ENCODE measurements around the gene LENEP.

The LENEP gene

GRCh38 chr1:155000726-155001424 lies 7.5 kb downstream of the LENEP start:
- FAIRE-seq: no peak

- no peak for FAIRE-seq
Measured at GRCh38 chr1:155001425-155001674, 8.0 kb downstream of the LENEP start.

DNA sequence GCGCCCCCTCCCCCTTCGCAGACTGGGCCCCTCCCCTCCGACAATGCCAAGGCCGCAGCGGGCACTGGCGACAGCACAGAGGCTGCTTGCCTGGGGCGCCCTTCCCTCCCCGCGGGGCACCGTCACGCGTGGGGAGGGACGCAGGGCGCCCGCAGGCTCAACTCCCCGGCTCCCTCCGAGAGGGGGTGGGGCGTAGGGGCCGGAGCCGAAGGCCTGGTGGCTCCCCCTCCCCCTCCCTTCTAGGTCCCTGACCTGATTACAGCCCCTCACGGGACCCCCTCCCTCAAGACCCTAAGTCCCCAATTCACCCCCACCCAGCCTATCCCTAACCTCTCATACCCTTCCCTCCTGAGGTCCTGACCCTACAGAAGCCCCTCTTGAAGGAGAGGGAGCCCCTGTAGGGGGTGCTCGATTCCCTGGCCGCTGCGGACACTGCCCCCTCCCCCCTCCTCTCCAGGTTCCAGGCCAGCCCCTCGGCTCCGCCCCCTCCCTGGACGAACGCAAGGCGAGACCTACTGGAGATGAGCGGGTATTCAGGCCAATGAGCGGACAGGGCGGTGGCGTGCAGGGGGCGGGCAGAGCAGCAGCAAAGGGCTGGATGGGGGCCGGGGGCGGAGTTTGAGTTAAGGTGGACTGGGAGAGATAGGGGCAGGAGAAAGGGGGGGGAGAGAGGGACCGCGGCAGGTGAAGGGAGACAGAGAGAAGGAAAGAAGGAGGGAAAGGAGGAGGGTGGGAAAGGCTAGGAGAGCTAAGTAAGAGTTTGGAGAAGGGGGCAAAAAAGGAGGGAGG lies 8.5 kb downstream of the LENEP start:
- peak; percentile 90 for FAIRE-seq

DNA sequence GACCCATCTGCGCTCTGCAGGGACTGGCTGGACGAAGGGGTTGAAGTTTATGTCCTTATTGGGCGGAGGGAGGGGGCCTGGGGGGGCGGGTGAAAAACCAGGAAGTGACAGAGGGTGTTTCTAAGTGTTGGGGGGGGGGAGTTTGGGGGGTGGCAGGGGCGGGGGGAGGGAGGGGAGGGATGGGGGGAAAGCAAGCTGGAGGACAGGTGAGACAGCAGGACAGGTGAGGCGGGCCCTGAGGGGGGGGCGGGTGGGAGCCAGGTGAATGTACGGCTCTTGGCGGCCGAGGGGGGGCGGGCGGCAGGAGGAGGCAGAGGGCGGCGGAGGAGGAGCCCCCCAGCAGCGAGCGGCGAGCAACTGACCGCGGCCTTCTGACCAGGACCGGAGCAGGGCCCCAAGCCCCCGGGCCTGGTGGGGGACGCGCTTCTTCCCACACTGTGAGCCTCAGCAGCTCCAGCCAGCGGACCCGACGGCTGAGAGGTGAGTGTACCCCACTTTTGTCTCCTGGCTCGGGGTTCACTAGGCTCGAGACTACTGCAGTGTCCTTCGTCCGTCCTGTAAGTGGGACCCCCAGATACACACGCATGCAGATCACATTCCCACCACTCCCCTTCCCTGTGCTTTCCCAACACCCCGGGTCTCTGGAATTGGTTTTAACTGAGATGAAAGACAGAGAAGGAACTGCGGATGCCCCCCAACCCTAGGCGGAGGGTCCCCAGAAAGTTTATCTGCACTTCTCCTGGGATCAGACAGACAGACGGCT lies 9.3 kb downstream of the LENEP start, which contains the start of gene ZBTB7B:
TSS of gene ZBTB7B (plus strand) at position 339 of the 763 bp plus-strand sequence. CDS start 11,859 bp downstream, outside the sequence.
- no peak for FAIRE-seq

DNA sequence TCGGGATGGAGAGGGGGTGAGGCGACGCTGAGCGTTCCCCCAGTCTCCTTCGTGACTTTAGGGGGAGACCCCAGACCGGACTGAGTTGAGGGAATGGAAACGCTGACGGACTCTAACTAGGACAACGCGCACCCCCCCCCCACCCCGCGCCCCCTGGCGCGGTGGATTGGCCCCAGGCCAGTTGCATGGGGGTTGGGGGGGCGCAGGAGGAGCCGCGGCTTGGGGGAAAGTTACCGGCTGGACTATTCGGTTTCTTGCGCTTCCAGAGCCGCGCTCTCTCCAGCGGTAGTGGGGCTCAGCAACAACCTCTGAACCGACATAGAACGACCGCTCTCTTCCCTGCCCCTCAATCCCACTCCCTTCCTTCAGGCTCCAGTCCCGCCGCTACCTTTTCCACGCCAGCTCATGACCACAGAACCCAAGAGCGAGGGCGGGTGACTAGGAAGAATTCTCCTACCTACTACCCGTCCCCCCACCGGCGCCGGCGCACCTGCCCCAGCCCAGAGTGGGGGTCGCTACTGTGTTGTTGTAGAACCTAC lies 9.9 kb downstream of the LENEP start:
- no peak for FAIRE-seq

DNA sequence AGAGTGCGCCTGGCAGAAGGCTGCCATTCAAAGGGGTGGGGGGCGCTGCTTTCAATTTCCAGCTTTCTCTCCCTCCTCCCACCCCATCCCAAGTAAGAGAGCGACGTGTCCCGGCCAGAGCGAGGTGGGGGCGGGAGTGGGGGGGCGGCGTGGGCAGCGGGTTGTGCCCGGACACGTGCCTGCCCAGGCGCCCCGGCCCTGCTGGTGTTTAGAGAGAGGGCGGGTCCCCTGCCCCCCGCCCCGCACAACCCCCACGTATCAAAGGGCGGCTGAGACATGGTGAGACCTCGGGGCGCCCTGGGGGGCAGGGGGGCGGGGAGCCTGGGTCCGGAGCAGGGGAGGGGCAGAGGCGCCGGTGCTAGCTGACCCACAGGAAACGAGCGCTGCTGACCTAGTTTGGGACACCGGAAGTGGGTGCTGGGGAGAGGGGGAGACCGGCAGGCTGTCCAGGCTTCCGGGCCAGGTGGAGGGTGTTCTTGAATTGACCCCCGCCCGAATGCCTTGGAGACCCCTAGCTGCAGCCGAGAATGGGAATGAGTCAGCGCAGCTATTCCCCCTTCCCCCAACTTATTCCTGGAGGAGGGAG lies 10.5 kb downstream of the LENEP start:
- no peak for FAIRE-seq

DNA sequence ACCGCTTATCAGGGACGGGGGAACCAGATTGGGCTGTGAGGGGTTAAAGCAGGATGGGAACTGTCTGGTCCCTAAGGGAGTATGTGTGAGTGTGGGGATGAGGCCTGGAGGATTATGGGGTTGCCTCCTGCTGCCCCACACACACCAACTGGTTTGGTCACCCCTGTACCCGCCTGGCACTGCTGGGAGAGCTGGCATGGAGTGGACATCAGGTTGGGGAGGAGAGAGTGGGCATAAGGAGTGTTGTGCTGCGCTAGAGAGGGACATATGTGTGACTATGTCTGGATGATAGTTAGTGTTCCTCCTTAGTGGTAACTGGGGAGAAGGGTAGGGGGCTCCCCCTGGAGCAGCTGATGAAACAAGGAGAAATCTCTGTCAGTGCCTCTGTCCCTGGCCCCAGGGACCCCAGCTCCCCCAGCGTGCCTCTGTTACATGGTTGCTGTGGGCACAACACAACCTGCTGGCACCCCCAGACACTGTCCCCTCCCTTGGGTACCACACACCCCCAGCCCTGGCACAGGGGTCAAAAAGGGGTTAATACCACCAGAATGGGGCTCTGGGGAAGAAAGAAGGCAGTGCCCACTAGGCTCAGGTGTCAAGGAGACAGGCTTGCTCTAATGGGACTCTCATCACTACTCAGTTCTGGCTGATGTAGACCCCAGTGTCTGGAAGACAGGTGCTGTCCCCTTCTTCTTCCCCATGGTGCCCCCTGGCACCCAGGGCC lies 11.1 kb downstream of the LENEP start:
- no peak for FAIRE-seq

DNA sequence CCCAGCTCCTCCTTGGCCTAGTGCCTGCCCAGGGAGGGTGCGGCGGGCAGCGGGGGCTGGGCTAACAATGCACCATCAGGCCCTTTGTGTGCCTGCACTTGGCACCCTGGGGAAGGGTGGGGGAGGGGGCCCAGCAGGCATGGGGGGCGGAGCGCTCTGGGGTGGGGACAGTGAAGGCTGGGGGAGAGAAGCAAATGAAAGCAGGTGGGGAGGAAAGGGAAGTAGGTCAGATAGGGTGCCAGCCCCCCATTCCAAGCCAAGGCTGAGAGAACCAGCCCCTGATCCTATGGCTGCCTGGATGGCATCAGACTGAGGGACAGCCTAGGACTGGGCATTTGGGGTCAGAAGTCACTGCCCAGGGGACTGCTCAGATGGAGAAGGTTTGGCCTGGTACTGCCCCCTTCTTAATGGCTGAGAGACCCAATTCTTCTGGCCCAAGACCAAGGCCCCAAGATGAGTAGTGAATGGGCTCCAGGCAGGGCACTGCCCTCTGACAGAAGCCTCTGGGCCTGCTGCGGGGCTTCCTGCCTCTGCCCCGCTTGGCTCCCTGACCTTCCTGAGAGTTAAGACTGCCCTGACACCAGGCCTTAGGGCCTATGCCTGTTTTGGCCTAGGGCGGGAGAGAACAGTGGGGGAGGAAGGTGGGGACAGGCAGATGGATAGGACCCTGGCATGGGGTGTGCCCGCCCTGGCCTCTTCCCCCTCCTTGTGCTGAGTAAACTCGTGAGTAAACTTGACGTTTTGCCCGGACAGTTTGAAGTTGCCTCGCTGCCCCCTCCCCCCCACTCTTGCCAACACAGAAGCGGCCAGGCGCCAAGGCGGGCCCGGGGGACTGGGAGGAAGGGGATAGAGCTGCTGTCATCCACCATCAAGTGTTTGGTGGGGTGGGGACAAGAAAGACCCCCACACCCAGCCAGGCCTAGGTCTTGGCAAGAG lies 12.0 kb downstream of the LENEP start:
- no peak for FAIRE-seq

DNA sequence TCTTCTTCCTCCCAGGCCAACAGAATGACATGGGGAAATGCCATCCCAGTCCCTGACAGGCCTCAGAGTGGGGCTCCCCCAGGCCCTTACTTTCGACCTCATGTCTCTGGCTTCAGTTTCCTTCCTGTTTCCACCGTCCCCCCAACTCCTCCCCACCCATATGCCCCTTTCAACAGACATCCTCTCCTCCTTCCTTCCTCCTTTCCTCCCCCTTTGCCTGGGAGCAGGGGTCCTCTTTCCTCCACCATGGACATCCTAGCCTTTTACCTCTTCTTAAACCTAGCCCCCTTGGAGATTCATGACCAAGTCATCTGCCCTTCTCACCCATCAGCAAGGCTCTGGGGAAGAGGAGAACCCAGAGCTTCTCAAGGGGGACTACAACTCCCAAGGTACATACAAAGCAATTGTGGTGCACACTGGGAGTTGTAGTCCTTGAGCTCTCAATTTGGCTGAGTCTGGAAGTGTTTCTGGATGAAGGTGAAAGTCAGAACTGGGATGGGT lies 13.3 kb downstream of the LENEP start:
- FAIRE-seq: no peak

DNA sequence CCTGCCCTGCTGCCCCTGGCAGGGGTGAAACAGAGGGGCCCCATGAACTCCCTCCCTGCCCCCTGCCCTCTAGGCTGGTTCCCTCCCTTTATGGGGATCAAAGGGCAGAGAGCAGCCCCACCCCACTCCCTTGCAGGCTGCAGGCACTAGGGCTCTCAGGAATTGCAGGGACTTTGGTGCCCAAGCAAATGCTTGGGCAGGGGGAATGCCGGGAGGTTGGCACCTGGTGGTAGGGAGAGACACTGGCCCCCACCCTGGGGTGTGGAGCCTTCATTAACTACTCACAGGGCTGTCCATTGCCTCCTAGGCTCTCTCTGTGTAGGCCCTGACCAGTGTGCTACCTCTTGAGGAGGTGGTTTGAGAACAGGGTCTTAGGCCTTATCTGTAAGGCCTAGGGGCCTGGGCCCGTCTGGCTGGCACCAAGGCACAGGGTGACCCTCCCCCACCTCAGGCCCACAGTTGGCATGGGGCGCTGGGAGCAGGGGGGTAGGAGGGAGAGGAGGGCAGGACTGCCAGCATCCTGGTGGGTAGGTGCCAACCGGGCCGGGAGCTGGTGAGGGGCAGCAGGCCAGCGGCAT lies 14.0 kb downstream of the LENEP start:
- no peak for FAIRE-seq

DNA sequence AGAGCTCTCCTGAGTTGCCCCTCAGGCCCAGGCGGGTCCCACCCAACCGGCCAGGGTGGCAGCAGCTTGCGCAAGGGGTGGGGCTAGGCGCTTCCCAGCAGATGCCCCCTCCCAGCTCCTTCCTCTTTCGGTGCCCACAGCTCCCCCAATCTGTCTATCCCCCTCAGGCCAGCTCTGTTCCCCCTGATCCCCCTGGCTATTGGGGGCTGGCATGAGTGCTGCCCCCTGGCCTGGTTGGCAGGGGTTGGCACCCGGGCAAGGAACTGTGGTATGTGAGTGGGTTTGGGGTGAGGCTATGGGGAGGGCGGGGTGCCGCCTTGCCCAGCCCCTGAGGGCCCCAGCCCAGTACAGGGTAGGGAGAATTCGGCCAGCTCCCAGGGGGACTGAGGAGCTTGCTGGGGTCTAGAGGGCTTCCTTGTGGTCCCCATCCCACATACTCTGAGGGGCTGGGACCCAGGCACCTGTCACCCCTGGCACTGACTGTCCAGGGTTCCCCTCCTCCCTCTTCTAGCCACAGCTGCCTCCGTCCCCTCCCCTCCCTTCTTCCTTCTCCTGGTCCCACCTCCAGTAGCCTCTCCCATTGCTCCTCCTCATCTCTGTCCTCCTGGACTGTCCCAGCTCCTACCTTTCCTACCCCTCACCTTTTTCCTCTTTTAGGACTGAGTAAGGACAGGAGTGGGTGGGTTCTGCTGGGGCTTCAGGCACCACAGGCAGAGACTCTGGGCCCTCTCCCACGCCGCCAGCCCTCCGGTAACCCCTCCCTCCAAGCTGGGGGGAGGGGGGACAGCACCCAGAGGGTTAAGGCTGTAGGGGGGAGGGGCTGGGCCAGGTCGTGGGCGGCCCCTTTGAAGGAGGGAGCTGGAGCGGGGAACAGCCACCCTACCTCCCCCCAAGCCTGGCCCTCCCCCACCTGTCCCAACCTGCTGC lies 14.9 kb downstream of the LENEP start:
- FAIRE-seq: no peak

DNA sequence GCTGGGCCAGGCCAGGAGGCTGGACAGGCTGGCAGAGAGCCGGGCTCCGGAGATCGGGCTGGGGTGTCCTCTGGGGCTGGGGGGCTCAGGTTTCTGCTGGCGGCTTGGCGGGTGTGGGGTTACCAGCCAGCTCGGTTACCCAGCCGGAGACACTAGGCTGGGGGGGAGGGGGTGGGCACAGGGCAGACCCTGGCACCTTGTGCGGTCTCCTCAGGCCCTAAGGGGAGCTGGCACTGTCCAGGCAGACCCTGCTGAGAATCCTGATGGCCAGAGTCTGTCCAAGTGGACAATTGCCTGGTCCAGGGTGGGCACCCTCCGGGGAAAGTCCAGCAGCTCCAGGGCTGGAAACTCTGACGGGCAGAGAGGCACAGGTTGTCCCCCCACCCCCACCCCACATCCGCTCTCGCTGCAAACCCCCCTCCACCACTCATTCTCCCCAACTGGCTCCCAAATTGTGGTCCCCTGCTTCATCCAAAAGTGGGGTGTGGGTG lies 15.9 kb downstream of the LENEP start:
- no peak for FAIRE-seq

DNA sequence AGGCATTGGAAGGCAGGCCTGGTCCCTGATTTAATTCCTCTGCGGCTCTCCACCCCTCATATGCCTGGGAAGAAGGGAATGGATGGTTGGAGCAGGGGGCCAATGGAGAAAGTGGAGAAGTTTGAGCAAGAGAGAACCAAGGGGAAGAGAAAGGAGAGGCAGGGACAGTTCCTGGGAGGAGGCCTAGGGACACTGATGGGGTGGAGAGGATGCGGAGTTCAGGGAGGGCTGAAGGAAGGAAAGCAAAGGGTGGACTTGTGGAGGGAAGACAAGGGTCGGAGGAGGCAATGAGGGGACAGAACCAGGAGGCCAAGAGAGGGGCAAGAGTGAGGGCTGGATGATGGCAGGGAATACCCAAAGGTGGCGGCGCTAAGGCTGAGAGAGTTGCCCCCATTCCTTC lies 16.4 kb downstream of the LENEP start:
- FAIRE-seq: no peak

GRCh38 chr1:155010211-155010918 lies 17.0 kb downstream of the LENEP start:
- no peak for FAIRE-seq

DNA sequence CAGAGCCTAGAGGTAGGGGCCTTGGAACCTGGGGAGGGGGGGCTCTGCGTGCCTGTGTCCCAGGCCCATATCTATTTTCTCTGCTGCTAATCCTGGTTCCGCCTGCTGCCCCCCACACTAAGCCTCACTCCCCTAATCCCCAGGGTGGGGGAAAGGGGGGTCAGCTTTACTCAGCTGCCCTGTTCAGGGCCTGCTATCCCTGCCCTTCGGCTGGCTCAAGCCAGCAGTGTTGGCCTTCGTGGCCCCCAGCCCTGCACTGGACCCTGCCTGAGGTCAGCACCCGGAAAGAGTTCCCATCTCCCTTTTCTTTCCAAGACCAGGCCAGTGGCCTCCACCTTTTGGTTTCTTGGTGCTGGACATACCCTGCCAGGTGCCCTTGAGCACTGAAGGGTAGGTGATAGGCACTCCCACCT lies 17.6 kb downstream of the LENEP start:
- FAIRE-seq: no peak

DNA sequence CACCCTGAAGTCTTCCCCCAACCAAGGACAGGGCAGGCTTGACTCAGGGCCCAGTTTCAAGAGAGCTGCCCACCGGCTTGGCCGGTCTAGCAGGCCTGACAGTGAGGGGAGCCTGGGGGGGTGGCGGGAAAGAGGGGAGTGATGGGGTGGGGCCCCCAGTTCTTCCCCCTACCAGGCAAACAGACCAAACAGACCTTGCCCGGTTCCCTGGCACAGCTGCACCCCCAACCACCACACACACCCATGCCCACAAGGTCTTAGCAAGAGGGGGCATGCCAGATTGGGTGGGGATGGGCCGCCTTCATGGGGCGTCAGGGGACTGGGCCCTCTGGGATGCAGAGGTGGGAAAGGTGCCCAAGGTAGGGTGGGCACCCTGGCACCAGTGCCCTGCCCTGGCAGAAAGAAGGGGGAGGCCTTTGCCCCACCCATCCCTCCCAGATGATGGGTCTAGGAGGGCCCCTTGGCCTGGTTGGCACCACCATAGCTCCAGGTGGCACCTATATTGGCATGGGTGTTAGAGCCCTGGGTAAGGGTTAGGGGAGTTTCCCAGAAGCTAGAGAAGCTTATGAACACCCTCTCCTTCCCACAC lies 18.1 kb downstream of the LENEP start:
- no peak for FAIRE-seq

DNA sequence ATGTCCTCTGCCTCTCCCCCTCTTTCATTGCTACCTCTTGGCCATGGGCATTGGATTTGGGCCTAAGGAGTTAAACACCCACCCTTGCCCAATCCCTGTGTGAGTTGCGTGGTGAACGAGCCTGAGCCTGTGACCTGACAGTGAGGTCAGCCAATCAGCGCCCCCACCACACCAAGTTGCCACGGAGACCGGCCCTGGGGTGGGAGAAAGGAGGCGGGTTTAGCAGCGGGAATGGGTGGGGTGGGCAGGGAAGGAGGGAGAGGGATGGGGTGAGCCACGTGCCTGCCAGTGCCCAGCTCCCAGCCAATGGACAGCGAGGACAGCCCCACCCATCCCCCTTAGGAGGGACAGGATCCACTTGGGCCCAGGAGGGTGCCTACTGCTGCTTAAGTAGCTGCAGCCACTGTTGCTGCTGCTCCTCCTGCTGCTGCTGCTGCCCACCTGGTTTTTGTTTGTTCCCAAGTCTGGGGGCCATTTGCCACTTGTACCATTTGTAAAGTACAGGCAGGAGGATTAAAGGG lies 18.7 kb downstream of the LENEP start:
- no peak for FAIRE-seq

Measured in A204.1 (cell line).